Measurements from ENCODE around the gene GHRH.

The GHRH gene

DNA sequence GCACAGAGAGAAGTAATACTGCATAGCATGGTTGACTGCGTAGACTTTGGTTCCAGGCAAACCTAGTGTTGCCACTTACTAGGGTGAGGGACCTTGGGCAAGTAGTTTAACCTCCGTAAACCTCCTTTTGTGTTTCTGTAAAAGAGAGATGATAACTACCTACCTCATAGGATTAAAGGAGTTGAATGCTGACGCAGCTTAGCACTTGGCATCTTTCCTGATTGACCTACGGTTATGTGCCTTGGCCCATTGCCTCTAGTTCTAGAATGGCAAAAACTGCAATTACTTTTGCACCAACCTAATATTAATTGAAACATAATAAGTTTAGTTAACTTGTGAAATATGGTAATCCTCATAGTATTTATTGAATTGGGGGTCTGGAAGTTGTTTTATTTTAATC is 19.1 kb downstream of the GHRH start:
- TF ChIP-seq, protein P1, sequence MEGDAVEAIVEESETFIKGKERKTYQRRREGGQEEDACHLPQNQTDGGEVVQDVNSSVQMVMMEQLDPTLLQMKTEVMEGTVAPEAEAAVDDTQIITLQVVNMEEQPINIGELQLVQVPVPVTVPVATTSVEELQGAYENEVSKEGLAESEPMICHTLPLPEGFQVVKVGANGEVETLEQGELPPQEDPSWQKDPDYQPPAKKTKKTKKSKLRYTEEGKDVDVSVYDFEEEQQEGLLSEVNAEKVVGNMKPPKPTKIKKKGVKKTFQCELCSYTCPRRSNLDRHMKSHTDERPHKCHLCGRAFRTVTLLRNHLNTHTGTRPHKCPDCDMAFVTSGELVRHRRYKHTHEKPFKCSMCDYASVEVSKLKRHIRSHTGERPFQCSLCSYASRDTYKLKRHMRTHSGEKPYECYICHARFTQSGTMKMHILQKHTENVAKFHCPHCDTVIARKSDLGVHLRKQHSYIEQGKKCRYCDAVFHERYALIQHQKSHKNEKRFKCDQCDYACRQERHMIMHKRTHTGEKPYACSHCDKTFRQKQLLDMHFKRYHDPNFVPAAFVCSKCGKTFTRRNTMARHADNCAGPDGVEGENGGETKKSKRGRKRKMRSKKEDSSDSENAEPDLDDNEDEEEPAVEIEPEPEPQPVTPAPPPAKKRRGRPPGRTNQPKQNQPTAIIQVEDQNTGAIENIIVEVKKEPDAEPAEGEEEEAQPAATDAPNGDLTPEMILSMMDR (IDR thresholded peaks at IDR 0.05): no peak

DNA sequence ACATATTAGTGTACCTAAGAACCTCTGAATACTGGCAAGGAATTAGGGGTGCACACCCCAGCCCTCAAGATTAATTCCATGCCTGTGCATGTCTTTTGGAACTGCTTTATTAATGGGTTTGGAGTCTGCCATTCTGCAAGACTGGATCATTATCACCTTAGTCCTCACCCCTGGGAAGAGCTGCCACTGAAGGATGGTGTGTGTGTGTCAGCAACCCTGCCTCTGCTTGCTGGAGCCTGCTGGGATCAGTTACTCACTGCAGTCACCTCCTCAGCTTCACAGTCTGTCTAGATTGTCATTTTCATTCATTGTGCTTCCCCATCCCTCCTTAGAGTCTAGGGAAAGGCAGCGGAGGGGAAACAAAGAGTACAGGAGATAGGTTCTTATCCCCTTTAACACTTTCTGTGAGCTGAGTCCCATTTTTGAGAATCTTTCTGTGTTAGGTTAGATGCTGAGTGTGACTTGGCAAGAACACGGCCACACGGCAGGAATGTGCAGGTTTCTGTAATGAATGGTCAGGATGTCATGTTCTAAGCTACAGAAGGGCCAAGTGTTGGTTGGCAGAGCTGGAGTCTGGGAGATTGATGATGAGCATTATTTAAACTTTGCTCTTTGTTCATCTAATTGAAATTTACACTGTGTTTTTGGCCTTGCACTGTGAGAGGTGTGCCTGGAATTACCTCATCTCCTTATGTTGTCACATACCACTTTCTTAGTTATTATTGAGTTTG is 21.1 kb downstream of the GHRH start:
- TF ChIP-seq, protein P1 (IDR thresholded peaks at IDR 0.05): no peak
- Histone ChIP-seq H3K4me3 (no peak overlapping the region), H3K27ac (no peak overlapping the region)
- no peak for DNase-seq (ENCODE audit: low spot score)

More for the DNA sequence above, 19.1 kb downstream of the GHRH start:
- no peak overlapping the region for H3K4me3 ChIP-seq
- no peak for DNase-seq (ENCODE audit: low spot score)
- no peak overlapping the region for H3K27ac ChIP-seq

DNA sequence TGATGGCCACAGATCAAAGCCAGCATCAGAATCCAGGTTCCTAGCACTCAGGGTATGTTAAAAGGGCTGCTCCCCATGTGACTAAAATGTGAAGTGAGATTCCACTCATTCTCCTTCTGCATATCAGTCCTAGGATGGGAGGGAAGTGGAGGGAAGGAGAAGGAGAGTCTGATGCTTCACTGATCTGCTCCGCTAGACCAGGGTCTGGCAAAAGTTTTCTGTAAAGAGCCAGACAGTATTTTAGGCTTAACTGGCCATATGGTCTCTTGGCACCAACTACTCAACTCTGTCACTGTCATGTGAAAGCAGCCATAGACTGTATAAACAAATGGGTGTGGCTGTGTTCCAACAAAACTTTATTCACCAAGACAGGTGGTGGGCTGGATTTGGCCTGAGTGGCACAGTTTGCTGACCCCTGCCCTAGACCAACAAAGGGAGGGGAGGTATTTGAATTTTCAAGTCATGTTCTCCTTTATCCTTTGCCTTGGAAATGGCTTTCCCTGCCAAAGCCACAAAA is 22.6 kb downstream of the GHRH start:
- TF ChIP-seq, protein P1 (IDR thresholded peaks at IDR 0.05): no peak
- DNase-seq (ENCODE audit: low spot score): no peak
- no peak overlapping the region for H3K27ac ChIP-seq
- H3K4me3 ChIP-seq: no peak overlapping the region

DNA sequence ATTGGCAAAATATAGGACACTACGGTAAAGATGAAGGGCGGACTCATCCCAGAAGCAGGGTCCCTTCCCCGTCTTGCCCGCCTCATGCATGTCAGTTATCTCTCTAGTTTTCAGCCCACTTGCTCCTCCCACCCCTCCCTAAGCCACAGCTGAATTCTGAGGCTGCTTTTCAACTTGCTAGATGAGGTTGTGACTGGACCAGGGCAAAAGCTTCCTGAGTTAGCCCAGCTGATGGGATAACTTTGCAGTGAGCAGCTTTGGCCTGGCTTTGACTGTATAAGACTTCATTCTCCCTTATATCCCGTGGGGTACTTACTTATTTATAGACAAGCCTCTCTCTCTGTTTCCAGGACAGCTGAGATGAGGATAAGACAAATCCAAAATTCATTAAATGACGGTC is 23.2 kb downstream of the GHRH start:
- DNase-seq (ENCODE audit: low spot score): no peak

DNA sequence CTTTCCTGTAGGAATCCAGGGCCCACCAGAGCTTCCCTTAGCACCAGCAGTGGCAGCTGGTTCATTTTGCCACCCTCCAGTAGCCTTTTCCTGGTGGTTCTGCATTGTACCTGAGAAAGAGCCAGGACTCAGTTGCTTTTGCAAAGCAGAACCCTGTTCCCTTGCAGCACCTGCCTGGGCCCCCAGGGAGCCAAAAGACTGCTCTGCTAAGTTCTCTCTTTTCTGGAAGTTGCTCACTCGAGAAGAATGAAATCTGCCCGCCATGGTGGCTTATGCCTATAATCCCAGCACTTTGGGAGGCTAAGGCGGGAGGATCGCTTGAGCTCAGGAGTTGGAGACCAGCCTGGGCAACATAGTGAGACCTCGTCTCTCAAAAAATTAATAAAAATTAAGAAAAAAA is 24.0 kb downstream of the GHRH start:
- TF ChIP-seq, protein P1 (IDR thresholded peaks at IDR 0.05): no peak

More for the DNA sequence above, 23.2 kb downstream of the GHRH start:
- Histone ChIP-seq H3K27ac (no peak overlapping the region), H3K4me3 (no peak overlapping the region)
- TF ChIP-seq, protein P1 (IDR thresholded peaks at IDR 0.05): no peak

DNA sequence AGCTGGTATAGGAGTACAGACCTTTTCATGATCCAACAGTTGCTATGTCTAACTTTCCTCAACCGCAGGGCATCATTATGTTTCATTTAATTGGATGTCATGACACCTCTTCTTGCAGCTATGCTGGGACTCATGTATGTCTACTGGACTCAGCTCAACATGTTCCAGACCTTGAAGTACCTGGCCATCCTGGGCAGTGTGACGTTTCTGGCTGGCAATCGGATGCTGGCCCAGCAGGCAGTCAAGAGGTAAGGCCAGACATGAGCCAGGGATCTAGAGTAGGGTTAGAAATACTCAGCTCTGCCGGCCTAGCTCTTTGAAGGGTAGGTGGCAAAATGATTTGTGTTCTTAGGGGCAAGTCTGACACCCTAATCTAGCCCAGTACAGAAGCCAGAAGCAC is 25.2 kb downstream of the GHRH start:
- TF ChIP-seq, protein P1 (IDR thresholded peaks at IDR 0.05): no peak
- no peak for DNase-seq (ENCODE audit: low spot score)
- no peak overlapping the region for H3K27ac ChIP-seq
- no peak overlapping the region for H3K4me3 ChIP-seq

More for the DNA sequence above, 24.0 kb downstream of the GHRH start:
- H3K27ac ChIP-seq: no peak overlapping the region
- no peak for DNase-seq (ENCODE audit: low spot score)
- no peak overlapping the region for H3K4me3 ChIP-seq

DNA sequence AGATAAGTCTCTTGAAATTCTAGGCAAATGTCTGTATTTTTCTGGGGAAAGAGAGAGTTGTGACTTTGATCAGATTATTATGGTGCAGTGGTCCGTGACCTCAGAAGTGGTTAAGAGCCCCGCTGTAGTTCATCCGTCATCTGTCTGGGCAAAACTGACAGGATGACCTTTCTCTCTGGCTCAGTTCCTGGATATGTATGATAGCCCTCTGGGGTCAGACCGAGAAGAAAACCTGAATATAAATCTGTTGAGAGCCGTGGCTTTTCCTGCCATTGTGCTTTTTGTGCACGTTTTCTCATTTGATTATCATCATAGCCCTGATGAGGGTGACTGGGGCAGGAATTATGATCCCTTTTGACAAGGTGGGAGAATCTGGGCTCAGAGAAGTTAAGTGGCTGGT is 26.5 kb downstream of the GHRH start:
- no peak for DNase-seq (ENCODE audit: low spot score)
- H3K4me3 ChIP-seq: no peak overlapping the region
- no peak overlapping the region for H3K27ac ChIP-seq
- TF ChIP-seq, protein P1 (IDR thresholded peaks at IDR 0.05): no peak
